AG04450 (cell line): Measurements from ENCODE around the gene SLC23A2. TPM values are rescaled to one million over a fixed set of nuclear protein-coding genes. Genes with fewer than 3 reads are reported as not detected.
"Not testable (repeated sequence)": the region's sequence is repeated elsewhere in the genome, so short reads cannot be mapped to it uniquely, and the experiment has no call there.

Experiments used
- CTCF ChIA-PET: fragments of 300-600, 350-600 bp; formaldehyde crosslinking; extraction: SDS; loops from one replicate; lab custom pipeline; 2022; ENCODE audit warnings: antibody characterized with exemption, inconsistent platforms; lab: Charles Lee
- POLR2A ChIA-PET: fragments of 350-600 bp; formaldehyde crosslinking; extraction: SDS; loops from one replicate; lab custom pipeline; 2021; ENCODE audit warnings: antibody characterized with exemption, inconsistent platforms; lab: Yijun Ruan, JAX
- DNase-seq: peaks from one replicate; pipeline ENCODE4 v3.0.0-alpha.2; 2011; ENCODE audit warnings: low read depth, low spot score
- H3K27ac ChIP-seq: one replicate; pipeline ENCODE4 v1.5.1; 2012; ENCODE audit warnings: low read depth, low read length, control low read depth
- H3K27me3 ChIP-seq: one replicate; pipeline ENCODE4 v1.6.0; 2012; ENCODE audit warnings: low read length; ENCODE audit not compliant: control insufficient read depth, insufficient read depth
- H3K4me3 ChIP-seq: 2 replicates; pipeline ENCODE4 v1.5.1; 2011; ENCODE audit warnings: mild to moderate bottlenecking, low read depth, low read length, control low read depth
- H3K9me3 ChIP-seq: 2 replicates; pipeline ENCODE4 v1.5.1; 2012; ENCODE audit warnings: low read length; ENCODE audit not compliant: control insufficient read depth, insufficient read depth
- polyA plus RNA-seq: library from polyadenylated mRNA; depleted of rRNA; stranded (reverse); fragments of >200 nt; gene quantifications from 2 replicates; pipeline ENCODE4 v1.2.3, GENCODE V29; 2011
- TF ChIP-seq, protein P1 (sequence below): IDR thresholded peaks from 2 replicates; pipeline ENCODE4 v1.5.1; 2011; ENCODE audit warnings: low read depth, low read length, control low read depth, inconsistent platforms

The SLC23A2 gene
- polyA plus RNA-seq, 1 experiment, result 17.9 TPM

GRCh38 chr20:4850960-4851359, 150.3 kb downstream of the SLC23A2 start:
- TF ChIP-seq, protein P1, sequence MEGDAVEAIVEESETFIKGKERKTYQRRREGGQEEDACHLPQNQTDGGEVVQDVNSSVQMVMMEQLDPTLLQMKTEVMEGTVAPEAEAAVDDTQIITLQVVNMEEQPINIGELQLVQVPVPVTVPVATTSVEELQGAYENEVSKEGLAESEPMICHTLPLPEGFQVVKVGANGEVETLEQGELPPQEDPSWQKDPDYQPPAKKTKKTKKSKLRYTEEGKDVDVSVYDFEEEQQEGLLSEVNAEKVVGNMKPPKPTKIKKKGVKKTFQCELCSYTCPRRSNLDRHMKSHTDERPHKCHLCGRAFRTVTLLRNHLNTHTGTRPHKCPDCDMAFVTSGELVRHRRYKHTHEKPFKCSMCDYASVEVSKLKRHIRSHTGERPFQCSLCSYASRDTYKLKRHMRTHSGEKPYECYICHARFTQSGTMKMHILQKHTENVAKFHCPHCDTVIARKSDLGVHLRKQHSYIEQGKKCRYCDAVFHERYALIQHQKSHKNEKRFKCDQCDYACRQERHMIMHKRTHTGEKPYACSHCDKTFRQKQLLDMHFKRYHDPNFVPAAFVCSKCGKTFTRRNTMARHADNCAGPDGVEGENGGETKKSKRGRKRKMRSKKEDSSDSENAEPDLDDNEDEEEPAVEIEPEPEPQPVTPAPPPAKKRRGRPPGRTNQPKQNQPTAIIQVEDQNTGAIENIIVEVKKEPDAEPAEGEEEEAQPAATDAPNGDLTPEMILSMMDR, result no peak
- ChIA-PET POLR2A (no interaction called here), CTCF (interaction anchor here (0.9 kb wide), 1 partner anchor 10 kb away, joined by 7 read pairs; no protein-coding TSS in a partner anchor)
- Histone ChIP-seq H3K27ac (no peak overlapping the region), H3K9me3 (no peaks in the 10 kb centered on the region; the same call in 1 of the 2 replicates), H3K4me3 (no peak overlapping the region), H3K27me3 (no peaks in the 10 kb centered on the region)
- DNase-seq, result no peak

GRCh38 chr20:4848829-4849228, 152.5 kb downstream of the SLC23A2 start:
- POLR2A ChIA-PET, result interaction anchor here (0.5 kb wide), 1 partner anchor 21 kb away, joined by 5 read pairs; no protein-coding TSS in a partner anchor

GRCh38 chr20:4848041-4848440, 153.3 kb downstream of the SLC23A2 start:
- DNase-seq, result no peak
- no peaks in the 10 kb centered on the region for H3K9me3 ChIP-seq
- TF ChIP-seq, protein P1, result no peak
- ChIA-PET POLR2A (no interaction called here), CTCF (no interaction called here)
- no peak overlapping the region for H3K4me3 ChIP-seq
- H3K27ac ChIP-seq, result no peak overlapping the region
- H3K27me3 ChIP-seq, result no peaks in the 10 kb centered on the region

More at GRCh38 chr20:4848829-4849228, 152.5 kb downstream of the SLC23A2 start:
- H3K4me3 ChIP-seq, H3K27ac ChIP-seq, DNase-seq, H3K9me3 ChIP-seq, CTCF ChIA-PET, H3K27me3 ChIP-seq: not testable (repeated sequence)

DNA sequence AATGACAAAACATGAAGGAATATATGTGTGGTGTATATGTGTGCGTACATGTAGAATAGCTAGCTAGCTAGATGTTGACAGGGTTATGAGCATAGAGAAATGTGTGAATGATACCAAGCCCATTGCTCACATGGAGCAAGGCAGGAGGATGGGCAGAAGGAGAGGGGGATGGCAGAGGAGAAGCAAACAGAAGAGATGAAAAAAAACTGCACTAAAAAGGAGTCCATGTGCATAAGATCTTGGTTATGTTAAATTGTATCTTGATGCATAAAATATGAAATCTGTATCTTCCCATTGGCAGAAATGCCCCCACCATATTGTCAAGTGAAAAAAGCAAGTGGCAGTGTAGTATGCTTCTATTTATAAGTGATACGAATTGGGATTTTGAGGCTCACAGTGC, 154.5 kb downstream of the SLC23A2 start:
- ChIA-PET POLR2A (no interaction called here), CTCF (no interaction called here)
- H3K27ac ChIP-seq, result no peak overlapping the region
- no peaks in the 10 kb centered on the region for H3K27me3 ChIP-seq
- TF ChIP-seq, protein P1, result no peak
- no peaks in the 10 kb centered on the region for H3K9me3 ChIP-seq
- H3K4me3 ChIP-seq, result no peak overlapping the region
- no peak for DNase-seq

DNA sequence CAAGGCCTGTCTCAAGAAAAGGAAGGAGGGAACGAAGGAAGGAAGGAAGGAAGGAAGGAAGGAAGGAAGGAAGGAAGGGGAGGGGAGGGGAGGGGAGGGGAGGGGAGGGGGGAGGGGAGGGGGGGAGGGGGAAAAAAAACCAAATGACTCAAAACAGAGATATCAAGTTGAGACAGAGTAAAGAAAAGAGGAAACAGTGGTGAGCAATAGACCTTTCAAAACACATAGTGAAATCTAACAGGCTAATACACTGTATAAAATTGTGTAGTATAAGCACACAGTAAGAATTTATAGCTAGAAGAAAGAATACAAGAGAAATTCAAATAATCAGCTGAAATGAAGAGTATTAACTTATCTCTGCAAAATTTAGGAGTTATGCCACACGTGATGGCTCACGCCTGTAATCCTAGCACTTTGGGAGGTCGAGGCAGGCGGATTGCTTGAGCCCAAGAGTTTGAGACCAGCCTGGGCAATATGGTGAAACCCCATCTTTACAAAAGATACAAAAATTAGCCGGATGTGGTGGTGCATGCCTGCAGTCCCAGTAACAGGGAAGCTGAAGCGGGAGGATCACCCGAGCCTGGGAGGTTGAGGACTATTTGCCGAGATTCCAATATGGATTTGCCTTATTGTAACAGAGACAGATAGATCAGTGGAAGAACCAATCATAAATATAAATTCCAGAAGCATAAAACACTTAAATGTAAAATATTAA, 156.4 kb downstream of the SLC23A2 start:
- Histone ChIP-seq H3K27ac (no peak overlapping the region), H3K4me3 (no peak overlapping the region), H3K9me3 (peaks cover 4% of the 10 kb centered on the region; the same call in 1 of the 2 replicates), H3K27me3 (peaks cover 4% of the 10 kb centered on the region)
- no peak for DNase-seq
- TF ChIP-seq, protein P1, result no peak
- ChIA-PET POLR2A (no interaction called here), CTCF (no interaction called here)
